ENCODE measurements around the gene SFSWAP.
"Not testable (repeated sequence)": the region's sequence is repeated elsewhere in the genome, so short reads cannot be mapped to it uniquely, and the experiment has no call there.

SFSWAP gene

DNA sequence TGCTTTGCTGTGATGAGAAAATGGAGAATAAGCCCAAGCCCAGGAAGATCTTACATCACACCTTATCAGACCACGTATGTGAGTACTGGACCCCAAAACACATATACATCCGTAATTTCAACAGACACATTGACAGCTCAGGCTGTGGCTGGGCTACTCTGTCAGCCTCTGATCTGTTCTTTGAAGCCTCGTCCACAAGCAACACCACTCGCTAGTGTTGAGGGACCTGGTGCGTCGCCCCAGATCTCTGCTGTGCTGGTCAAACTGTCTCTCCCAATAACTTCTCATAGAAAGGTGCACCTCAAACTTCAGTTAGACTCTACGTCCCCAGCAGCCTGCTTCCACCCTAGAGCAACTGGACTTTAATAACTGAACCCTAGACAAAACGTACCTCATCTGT is 10.6 kb upstream of the SFSWAP start:
- in situ Hi-C loops (cut with MboI; ENCODE audit: low pct_unique_long_range_greater_than_20kb, low sequenced_read_pairs, unreplicated experiment), result no loop called here
- no peak for TF ChIP-seq CTCF (IDR thresholded peaks at IDR 0.05; ENCODE audit: extremely low read depth, insufficient read depth, missing control alignments)

DNA sequence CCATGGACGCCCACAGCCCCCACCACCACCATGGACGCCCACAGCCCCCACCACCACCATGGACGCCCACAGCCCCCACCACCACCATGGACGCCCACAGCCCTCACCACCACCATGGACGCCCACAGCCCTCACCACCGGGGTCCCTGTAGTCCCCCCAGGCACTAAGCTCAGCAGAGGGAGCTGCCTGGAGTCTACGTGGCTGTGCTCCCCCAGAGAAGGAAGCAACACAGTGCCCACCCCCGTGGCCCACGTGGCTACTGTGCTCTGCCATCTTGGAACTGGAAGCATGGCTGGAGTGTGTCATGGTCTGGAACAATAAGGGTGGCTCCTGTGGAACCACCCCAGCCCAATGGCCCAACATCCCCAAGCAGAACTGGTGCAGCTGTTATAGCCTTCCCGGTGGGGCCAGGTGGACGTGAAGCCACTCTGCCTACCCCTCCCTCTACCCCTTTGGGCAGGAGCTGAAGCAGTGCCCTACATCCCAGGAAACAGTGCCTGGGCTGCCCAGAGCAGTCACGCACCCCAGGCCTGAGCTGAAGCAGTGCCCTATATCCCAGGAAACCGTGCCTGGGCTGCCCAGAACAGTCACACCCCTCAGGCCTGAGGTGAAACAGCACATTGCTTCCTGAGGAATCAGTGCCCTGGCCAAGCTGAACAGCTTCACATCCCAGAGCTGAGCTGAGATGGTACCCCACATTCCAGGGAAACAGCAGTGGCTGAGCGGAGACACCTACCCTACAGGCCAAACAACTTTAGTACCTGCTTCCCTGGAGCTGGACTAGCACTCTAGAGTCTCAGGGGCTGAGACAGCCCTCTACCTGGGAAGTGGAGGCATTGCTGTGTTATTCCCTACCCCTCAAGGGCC is 9.0 kb upstream of the SFSWAP start:
- TF ChIP-seq CTCF (IDR thresholded peaks at IDR 0.05; ENCODE audit: extremely low read depth, insufficient read depth, missing control alignments), result no peak
- in situ Hi-C loops (cut with MboI; ENCODE audit: low pct_unique_long_range_greater_than_20kb, low sequenced_read_pairs, unreplicated experiment), result no loop called here
- no peak for DNase-seq (ENCODE audit: low spot score)

More for the DNA sequence above, 10.6 kb upstream of the SFSWAP start:
- no peak for DNase-seq (ENCODE audit: low spot score)

DNA sequence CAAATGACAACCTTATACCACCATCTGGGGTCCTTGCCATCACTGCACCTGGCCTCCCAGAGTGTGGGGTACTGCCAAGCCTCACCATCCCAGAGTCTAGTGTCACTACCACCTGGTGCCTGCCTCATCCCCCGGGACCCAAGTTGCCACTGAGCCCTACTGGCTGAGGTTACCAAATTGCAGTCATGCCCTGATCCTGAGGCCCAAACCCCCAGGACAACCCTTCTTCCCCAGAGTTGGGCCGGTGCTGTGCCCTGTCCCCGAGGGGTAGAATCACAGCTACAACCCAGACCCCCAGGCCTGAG is 8.4 kb upstream of the SFSWAP start:
- no peak for DNase-seq (ENCODE audit: low spot score)
- in situ Hi-C loops (cut with MboI; ENCODE audit: low pct_unique_long_range_greater_than_20kb, low sequenced_read_pairs, unreplicated experiment), result no loop called here
- TF ChIP-seq CTCF (IDR thresholded peaks at IDR 0.05; ENCODE audit: extremely low read depth, insufficient read depth, missing control alignments), result no peak

- TF ChIP-seq CTCF (IDR thresholded peaks at IDR 0.05; ENCODE audit: extremely low read depth, insufficient read depth, missing control alignments), result no peak
- no peak for DNase-seq (ENCODE audit: low spot score)
- in situ Hi-C loops (cut with MboI; ENCODE audit: low pct_unique_long_range_greater_than_20kb, low sequenced_read_pairs, unreplicated experiment), result no loop called here
Observed at GRCh38 chr12:131703161-131703560, 7.7 kb upstream of the SFSWAP start.

DNA sequence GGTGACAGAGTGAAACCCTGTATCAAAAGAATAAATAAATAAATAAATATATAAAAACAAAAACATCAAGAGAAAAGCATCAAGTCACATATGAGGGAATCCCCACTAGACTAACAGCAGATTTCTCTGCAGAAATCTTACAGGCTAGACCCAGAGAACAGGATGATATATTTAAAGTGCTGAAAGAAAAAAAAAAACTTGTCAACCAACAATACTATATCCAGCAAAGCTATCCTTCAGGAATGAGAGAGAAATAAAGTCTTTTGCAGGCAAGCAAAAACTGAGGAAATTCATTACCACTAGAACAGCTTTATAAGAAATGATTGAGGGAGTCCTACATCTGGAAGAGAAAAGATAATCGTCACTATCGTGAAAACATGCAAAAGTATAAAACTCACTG is 6.4 kb upstream of the SFSWAP start:
- in situ Hi-C loops (cut with MboI; ENCODE audit: low pct_unique_long_range_greater_than_20kb, low sequenced_read_pairs, unreplicated experiment), result no loop called here
- no peak for TF ChIP-seq CTCF (IDR thresholded peaks at IDR 0.05; ENCODE audit: extremely low read depth, insufficient read depth, missing control alignments)
- no peak for DNase-seq (ENCODE audit: low spot score)

- DNase-seq (ENCODE audit: low spot score); in situ Hi-C loops (cut with MboI; ENCODE audit: low pct_unique_long_range_greater_than_20kb, low sequenced_read_pairs, unreplicated experiment): not testable (repeated sequence)
Observed at GRCh38 chr12:131706709-131707108, 4.2 kb upstream of the SFSWAP start.

DNA sequence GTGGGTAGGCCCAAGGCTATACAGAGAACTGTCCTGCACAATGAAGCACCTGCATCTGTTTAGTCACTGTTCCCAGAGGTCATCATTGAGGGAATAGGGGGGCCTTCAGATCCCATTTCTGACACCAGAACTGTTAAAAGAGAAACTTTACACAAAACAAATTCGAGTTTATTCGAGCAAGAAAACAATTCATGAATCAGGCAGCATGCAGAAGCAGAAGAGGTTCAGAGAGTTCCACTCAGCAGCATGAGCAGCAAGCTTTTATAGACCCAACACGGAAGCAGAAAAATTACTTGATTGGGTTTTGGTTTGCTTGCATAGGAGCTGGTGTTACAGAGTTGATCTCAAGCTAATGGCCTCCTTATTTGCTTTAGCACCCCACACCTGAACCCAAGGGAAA is 1.7 kb upstream of the SFSWAP start:
- in situ Hi-C loops (cut with MboI; ENCODE audit: low pct_unique_long_range_greater_than_20kb, low sequenced_read_pairs, unreplicated experiment), result no loop called here
- no peak for TF ChIP-seq CTCF (IDR thresholded peaks at IDR 0.05; ENCODE audit: extremely low read depth, insufficient read depth, missing control alignments)

More for the DNA sequence above, 1.7 kb upstream of the SFSWAP start:
- DNase-seq (ENCODE audit: low spot score), result no peak
